HG03025 (cell line): ENCODE data around the gene FMNL1.

Experiments used
- ATAC-seq: cut with Tn5 transposase; IDR thresholded peaks from one replicate; pipeline ENCODE4 v1.9.1; 2021; ENCODE audit warnings: mild to moderate bottlenecking, moderate library complexity; ENCODE audit not compliant: unreplicated experiment, low FRiP score

FMNL1 gene

DNA sequence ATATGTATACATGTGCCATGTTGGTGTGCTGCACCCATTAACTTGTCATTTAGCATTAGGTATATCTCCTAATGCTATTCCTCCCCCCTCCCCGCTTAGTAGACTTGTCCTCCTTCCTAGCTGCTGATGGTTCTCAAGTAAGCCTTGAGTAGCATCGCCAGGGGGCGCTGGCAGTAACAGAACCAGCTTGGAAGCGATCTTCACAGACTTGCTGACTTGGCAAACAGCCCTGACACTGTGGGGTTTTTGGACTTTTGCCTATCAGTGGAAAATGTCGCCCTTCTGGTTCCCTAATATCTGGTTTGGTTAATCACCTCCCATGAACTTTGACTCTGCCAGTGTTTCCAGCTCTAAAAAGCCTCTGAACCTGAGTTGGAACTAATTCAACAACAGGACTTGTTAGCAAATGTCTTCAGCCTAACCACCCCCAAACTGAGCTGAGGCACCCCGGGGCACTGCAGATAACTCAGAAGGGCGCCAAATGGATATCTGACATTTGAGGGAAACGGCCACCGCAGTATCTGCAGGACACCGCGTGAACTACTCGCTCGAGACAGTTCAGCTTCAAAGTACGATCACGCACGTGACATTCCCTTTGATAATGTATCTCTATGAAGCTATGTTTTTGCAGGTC lies 55.6 kb downstream of the FMNL1 start:
- no peak for ATAC-seq

GRCh38 chr17:45277992-45278391 lies 56.3 kb downstream of the FMNL1 start:
- ATAC-seq: no peak

- ATAC-seq: no peak
Measured at GRCh38 chr17:45279898-45280297, 58.2 kb downstream of the FMNL1 start.

DNA sequence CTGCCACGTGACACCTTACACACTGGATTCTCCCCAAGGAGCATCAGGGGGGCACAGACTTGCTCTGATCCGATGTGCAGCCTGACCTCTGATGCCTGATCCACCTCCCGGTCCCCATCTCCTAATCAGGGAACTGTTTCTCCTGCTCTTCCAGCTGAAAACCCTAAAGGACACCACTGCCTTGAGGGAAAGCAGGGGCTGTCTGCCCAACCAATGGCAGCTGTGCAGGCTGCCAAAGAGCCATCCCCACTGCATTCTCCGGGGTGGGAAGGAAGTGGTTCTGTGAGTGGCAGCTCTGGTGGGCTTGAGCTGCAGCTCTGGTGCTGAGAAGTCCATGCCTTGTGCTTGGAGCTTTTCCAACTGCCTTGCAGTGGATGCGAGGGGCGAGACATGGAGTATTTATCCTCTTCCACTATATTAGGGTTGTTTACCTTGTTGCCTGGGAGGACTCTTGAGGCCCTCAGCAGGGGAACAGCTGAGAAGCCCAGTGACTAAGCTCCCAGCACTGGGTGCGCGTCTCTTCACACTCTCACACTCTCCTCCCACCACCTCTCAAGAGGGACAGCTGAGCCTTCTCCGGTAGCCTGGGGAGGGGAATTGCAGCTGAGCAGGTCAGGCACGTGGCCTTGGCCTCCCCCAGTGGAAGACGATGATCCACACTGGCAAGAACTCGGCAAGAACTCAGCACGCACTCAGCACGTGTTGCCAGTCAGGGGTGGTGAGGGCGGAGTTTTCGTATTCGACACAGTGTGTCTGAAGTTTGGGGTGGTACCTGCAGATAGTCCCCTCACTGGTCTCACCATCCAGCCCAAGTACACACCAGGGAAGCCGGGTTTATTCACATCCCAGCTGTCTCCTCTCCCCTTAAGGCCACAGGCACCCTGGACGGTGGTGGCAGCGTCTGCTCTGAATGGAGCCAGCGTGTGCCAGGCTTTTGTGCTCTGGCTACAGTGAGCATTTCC lies 61.3 kb downstream of the FMNL1 start:
- ATAC-seq: no peak

- ATAC-seq: no peak
Measured at GRCh38 chr17:45283711-45284110, 62.0 kb downstream of the FMNL1 start.

DNA sequence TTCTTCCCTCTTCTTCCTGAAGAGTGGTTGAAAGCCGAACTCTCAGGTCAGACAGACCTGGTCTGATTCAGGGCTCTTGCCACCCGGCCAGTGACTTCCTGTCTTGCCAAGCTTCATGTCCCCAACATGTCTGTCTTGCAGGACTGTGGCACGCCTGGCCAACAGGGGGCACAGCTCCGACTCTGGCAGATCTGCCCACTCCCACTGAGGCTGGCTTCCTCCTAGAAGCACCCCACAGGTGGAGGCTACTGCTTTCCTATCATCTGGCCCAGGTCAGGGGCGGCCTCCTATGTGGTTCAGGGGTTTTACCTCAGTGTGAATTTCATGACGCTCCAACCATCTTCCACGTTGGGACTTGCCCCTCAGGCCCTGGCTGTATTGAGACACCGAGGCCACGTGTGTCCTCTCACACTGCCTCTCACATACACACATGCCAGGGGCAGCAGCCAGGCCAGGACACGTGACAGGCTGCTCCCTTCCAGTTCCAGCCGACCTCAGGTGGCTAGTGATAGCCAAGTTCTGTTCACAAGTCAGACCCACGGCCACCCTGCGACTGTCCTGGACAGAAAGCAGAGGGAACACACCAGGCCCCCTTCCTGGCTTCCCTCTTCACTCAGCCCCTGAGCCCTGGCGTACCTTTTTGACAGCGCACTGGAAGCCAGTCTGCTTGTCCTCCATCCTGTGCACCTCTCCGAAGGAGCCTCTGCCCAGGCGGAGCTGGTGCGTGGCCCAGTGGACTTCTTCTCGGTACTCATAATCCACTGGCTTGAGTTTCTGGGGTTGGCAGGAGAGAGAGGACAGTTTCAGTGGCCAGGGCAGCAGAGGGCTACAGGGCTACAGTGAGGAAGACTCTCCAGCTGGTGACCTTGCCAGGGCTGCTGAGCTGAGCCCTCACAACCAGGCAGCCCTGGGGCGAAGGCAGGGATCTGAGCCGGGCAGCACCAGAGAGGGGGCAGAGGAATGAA lies 62.8 kb downstream of the FMNL1 start:
- no peak for ATAC-seq

DNA sequence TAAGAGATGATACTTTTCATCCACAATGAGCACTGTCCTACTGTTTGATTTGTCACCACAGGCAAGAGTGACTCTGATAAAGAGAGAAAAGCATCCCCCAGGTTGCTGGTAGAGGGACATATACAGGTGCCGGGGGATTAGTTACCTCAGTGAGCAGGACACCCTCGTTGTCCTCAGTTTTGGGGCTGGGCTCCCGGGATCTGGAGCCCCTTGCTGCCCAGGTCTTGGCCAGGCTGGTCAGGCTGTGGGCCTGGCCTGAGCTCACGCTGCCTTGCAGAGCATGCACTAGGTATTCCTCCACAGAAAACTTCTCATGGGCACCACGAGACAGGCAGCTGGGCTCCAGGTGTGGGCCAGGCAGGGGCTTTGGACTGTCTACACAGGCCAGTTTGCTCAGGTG lies 64.6 kb downstream of the FMNL1 start:
- ATAC-seq: no peak

GRCh38 chr17:45287526-45288500 lies 66.1 kb downstream of the FMNL1 start:
- no peak for ATAC-seq

- no peak for ATAC-seq
Measured at GRCh38 chr17:45288825-45289224, 67.1 kb downstream of the FMNL1 start.

DNA sequence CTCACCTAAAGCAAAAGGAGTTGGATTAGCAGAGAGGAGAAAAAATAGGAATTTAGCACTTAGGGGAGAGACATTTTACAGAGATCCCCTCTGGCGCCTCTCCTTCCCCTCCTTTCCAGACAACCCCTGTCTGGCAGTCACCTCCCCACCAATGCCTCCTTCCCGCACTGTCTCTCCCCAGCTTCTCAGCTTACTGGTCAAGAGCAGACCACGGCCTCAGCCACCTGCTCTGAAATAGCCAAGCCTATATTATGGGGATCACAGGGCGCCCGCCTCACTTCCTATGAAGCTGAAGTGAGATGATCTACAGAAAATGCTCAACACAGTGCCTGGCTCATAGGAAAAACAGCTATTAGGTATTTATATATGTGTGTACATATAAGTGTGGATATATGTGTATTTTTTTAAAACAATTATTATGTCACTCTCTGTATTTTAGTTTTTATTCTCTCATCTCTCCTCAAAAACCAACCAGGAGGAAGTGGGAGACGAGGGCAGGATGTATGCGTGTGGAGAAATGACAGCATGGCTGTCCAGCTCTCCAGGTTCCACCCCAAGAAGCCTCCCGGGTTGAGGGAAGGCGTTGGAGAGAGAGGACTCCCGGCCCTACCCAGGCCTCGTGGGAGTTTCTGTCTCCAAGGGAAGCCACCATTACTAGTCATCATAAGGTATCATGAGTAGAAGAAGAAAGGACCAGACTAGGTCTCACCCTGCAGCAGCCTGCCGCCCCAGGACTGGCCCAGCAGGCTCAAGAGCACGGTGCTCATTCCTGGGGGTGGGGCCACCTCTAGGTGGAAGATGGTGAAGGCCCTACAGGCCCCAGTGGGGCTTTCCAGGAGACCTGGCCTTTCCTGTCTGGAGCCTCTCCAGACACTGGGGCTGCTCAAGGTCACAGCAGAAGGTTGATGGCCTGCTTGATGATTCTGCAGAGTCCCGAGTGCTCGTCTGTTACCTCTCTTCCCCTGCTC lies 67.9 kb downstream of the FMNL1 start:
- no peak for ATAC-seq

DNA sequence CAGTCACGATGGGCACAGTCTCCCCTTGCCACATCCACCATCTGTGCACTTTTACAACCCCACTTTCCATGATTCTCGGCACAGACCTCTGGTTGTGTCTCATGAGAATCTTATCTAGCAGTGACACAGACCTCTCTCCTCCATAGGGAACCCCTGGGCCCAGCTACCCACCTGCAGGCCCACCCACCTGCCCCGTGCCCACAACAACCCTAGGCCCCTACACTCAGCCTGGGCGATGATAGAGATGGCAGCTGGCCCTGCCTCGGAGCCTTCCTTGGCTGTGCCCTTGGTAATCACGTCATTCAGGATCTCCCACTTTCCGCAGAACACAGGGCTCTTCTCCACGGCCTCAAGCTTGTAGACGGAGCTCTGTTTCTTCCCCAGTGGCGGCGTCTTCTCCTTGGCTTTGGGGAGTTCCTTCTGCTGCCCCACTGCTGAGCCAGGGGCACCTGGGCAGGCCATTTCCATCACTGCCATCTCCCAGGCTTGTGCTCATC lies 68.6 kb downstream of the FMNL1 start:
- ATAC-seq: no peak

GRCh38 chr17:45291171-45291805 lies 69.6 kb downstream of the FMNL1 start:
- no peak for ATAC-seq

GRCh38 chr17:45292696-45293412 lies 71.2 kb downstream of the FMNL1 start:
- no peak for ATAC-seq

- no peak for ATAC-seq
Measured at GRCh38 chr17:45293413-45294211, 71.9 kb downstream of the FMNL1 start.

GRCh38 chr17:45294506-45294905 lies 72.8 kb downstream of the FMNL1 start:
- no peak for ATAC-seq
